Tongue (tissue), 2 donors: ENCODE measurements around the gene RASSF7. TPM values are rescaled to one million over a fixed set of nuclear protein-coding genes. Genes with fewer than 3 reads are reported as not detected.

Experiments used
- DNase-seq: peaks from one replicate; pipeline ENCODE4 v3.0.0-alpha.2; 2015
- total RNA-seq: library from RNA; depleted of rRNA; stranded (reverse); fragments of >200 nt; gene quantifications from one replicate; pipeline ENCODE4 v1.2.3, GENCODE V29; 2014

The RASSF7 gene
- total RNA-seq, 1 donor from 2014 or later, result 7.3 TPM

DNA sequence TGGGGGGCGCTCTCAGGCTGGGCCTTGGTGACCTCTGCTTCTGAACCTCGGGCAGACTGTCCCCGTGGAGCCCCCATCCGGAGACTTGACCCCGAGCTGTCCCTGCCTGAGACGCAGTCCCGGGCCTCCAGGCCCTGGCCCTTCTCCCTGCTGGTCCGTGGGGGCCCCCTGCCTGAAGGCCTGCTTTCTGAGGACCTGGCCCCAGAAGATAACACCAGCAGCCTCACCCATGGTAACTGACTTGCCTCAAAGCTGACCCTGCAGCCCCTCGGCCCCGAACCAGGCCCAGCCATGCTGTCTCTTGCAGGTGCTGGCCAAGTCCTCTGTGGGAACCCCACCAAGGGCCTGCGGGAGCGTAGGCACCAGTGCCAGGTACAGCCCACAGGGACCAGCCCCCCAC, 9.2 kb upstream of the RASSF7 start:
- no peak for DNase-seq

DNA sequence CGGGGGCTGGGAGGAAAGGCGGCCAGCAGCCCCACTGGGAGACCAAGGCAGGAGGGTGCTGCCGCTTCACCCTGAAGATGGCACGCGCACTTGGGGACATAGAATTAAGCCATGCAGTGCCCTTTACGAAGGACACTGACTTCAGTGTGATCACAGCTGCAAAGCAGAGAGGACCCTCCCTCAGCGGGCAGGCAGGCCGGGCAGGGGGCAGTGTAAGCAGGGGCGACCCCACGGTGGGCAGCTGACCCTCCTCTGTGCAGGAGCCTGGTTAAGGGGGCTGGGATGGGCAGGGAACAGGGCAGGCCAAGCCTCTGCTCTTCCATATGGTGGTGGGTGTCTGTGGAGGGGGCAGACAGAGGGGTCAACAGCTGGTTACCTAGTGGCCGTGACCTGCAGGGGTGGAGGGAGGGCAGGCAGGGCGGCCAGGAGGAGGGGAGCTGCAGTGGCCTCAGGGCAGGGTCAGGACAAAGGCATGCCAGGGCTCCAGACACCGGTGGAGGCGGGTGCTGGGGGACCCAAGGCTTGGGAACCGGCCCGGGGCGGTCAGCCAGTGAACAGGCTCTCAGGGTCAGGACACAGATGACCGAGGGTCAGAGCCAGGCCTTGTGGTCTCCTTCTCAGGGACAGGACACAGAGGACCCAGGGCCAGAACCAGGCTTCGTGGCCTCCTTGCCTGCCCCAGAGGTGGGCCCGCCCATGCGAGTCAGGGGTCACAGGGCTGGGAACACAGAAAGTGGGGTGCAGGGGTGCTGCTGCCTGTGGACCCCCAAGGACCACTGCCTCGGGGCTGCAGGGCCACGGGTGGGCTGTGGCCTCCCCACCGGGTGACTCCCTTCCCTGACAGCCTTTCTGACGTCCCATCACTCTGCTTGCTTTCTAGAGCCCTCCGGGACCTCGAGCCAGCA, 7.4 kb upstream of the RASSF7 start:
- no peak for DNase-seq

GRCh38 chr11:553988-554340, 6.8 kb upstream of the RASSF7 start:
- no peak for DNase-seq

DNA sequence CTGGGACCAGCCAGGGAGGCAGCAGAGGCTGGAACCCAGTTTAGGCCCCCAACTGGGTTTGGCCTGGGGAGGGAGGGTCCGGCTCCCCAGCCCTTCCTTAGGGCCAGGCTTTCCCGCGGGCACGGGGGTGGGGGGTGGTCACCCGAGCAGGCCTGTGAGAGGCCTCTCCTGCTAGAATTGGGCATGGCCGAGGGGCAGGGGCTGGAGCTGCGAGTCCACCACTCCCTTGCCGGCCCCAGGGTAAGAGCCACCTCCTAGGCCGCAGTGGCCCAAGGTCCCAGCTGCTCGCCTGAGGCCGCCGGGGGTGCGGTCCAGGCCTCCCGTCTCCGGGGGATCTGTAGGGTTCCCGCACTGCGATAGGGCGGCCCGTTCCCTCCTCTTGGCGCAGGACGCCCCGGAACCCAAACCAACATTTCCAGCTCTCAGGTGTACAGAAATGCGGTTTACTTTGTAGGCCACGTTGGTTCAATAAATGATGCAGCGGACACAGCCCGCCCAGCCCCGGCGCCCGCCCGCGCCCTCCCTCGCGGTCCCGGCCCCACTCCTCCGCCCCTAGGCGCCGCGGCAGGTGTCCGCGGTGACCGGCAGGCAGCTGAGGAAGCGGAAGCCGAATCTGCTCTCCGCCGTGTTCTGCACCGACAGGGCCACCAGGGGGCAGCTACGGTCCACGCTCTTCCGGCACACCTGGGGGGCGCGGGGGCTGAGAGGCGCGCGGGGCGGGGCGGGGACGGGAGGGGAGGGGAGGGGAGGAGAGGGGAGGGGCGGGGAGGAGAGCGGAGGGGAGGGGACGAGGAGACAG, 6.1 kb upstream of the RASSF7 start:
- peak; percentile 81 for DNase-seq

GRCh38 chr11:555227-555779, 5.5 kb upstream of the RASSF7 start:
- DNase-seq, result no peak

- no peak for DNase-seq
Measured at GRCh38 chr11:555780-556661, 4.7 kb upstream of the RASSF7 start.

- no peak for DNase-seq
Measured at GRCh38 chr11:556662-557256, 4.0 kb upstream of the RASSF7 start.

GRCh38 chr11:557328-558132, 3.2 kb upstream of the RASSF7 start:
- no peak for DNase-seq

DNA sequence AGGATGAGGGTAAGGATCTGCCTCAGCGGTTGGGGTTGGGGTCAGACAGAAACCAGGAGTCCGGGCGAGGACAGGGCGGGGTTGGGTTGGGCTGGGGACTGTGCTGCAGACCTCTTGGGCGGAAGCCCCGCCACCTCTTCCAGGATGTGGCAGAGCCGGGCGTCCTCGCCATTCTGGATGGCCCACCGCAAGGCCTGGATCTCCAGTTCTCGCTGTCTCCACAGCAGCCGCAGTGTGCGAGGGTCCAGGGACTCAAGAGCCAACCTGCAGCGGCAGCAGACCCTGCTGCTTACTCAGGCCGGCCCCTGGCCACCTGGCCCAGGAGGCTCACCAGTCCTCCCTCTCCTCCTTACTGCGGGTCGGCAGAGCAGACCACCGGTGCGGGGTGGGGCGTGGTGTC, 2.3 kb upstream of the RASSF7 start:
- DNase-seq, result no peak

GRCh38 chr11:559020-559620, 1.6 kb upstream of the RASSF7 start:
- DNase-seq, result no peak

DNA sequence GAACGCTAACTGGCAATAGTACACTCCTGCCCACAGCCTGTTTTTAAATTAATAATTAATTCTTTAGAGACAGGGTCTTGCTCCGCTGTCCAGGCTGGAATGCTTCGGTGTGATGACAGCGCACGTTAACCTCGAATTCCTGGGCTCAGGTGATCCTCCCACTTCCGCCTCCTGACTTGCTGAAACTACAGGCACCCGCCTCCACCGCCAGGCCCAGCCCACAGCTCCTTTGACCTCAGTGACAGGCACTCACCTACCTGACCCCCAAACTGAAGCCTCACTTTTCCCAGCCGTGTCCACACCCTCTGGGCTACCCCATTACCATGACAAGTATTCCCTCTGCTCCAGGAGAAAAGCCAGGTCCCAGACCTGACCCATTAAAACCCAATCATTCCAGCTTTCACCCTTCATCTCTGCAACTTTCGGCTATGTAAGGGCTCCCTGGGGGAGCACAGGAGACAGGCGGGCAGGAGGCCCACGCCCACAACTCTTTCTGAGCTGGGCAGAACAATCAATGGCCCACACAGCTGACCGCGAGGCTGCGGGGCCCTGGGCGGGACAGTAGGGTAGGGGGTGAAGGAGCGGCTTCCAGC, 962 bp upstream of the RASSF7 start:
- no peak for DNase-seq

- DNase-seq, result no peak
Measured at GRCh38 chr11:561148-562003, 606 bp downstream of the RASSF7 start.

DNA sequence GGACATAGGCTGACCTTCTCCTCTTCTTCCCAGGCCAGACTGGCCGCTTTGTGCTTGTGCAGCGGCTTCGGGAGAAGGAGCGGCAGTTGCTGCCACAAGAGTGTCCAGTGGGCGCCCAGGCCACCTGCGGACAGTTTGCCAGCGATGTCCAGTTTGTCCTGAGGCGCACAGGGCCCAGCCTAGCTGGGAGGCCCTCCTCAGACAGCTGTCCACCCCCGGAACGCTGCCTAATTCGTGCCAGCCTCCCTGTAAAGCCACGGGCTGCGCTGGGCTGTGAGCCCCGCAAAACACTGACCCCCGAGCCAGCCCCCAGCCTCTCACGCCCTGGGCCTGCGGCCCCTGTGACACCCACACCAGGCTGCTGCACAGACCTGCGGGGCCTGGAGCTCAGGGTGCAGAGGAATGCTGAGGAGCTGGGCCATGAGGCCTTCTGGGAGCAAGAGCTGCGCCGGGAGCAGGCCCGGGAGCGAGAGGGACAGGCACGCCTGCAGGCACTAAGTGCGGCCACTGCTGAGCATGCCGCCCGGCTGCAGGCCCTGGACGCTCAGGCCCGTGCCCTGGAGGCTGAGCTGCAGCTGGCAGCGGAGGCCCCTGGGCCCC, 1.4 kb downstream of the RASSF7 start:
- DNase-seq, result no peak

GRCh38 chr11:563066-563811, 2.5 kb downstream of the RASSF7 start:
- no peak for DNase-seq

DNA sequence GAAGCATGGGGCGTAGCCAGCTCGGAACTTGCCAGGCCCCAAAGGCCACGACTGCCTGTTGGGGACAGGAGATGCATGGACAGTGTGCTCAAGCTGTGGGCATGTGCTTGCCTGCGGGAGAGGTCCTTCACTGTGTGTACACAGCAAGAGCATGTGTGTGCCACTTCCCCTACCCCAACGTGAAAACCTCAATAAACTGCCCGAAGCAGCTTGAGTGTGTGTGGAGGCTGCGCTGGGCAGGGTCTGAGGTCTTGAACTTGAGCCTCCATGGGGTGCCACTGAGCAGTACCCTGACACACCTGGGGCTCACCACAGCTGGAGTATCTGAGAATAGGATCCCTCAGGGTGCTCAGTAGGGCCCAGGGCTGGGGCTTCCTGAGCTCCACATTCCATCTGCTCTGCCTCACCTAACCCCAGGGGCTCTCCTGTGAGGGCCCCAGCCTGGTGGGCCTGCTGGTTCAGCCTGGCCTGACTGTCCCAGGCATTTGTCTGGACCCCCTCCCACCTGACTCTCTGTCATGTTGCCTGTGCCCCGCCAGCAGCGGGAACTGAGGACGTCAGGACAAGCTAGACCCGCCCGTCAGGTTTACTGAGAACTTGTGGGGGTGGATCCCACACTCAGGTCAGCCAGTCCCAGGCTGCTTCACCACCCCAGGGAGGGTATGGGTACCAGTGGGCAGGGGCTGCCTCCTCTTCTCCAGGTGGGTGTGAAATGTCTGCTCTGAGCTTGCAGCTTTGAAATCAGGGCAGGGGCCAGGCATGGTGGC, 3.2 kb downstream of the RASSF7 start:
- no peak for DNase-seq

DNA sequence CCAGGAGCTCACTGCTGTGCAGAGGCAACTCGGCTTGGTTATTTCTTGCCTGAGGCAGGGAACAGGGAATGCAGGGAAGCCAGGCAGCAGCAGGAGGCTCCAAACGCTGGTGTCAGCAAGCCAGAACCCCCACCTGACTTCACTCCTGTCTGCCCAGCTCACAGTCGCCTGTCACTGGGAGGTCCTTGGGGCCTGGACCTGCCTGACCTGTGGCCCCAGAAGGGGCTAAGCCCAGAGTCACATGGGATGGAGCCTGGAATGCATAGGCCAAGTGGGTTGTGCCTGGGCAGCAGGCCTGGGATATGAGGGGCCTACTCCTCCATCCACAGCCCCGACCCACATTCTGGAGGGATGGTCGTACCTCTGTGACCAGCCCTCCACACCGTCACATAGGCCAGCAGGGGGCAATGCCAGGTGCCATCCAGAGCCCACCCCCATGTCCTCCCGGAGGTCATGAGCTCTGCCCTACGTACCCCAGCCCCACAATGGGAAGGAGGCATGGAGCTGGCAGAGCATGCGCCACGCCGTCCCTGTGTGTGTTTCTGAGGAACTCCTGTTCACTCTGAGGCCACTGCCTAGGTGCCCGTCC, 5.2 kb downstream of the RASSF7 start:
- DNase-seq, result no peak
